ENCODE measurements around the gene ATP5PO.
"Not testable (repeated sequence)": the region's sequence is repeated elsewhere in the genome, so short reads cannot be mapped to it uniquely, and the experiment has no call there.

The ATP5PO gene

GRCh38 chr21:33931052-33931798 is 15.6 kb upstream of the ATP5PO start:
- not testable (repeated sequence) for H3K4me3 ChIP-seq (ENCODE audit: low read length); H2BK120ac ChIP-seq (ENCODE audit: low read depth, low read length); H3K36me3 ChIP-seq (ENCODE audit: control insufficient read depth, insufficient read depth, low read length); H3K79me1 ChIP-seq (ENCODE audit: low read length); H3K27ac ChIP-seq (ENCODE audit: low read depth, low read length); H3K27me3 ChIP-seq (ENCODE audit: insufficient read depth, low read length, poor library complexity); H4K8ac ChIP-seq (ENCODE audit: low read depth, low read length); H2AK5ac ChIP-seq (ENCODE audit: low read length); H3K4me1 ChIP-seq (ENCODE audit: control insufficient read depth, low read depth, low read length); H2BK15ac ChIP-seq (replicated peaks; ENCODE audit: low read depth); H3K23ac ChIP-seq (ENCODE audit: low read length); H3K79me2 ChIP-seq (ENCODE audit: control insufficient read depth, insufficient read depth, low read length)
- peak overlapping the region; percentile 92 for H4K5ac ChIP-seq (ENCODE audit: low read length)
- peak overlapping the region; percentile 78 for H3K4ac ChIP-seq (ENCODE audit: low read depth, low read length)
- peak overlapping the region; percentile 68 for H3K9ac ChIP-seq (ENCODE audit: low read length)
- peak overlapping the region; percentile 33 for H3K18ac ChIP-seq (ENCODE audit: low read length)
- WGBS (ENCODE audit: extremely low coverage, insufficient coverage, low lambda C conversion rate): no CpG with 5 or more reads among the region's 34 CpGs
- DNase-seq: peak; percentile 33
- H2BK5ac ChIP-seq (ENCODE audit: low read length): peak overlapping the region; percentile 69
- H3K4me2 ChIP-seq (ENCODE audit: low read length): peak overlapping the region; percentile 67
- peak overlapping the region; percentile 81 for H3K56ac ChIP-seq (ENCODE audit: low read length)

- not testable (repeated sequence) for H3K4me3 ChIP-seq (ENCODE audit: low read length); H3K23ac ChIP-seq (ENCODE audit: low read length); H3K27ac ChIP-seq (ENCODE audit: low read depth, low read length); H3K9ac ChIP-seq (ENCODE audit: low read length); H3K79me1 ChIP-seq (ENCODE audit: low read length); H3K36me3 ChIP-seq (ENCODE audit: control insufficient read depth, insufficient read depth, low read length); H3K79me2 ChIP-seq (ENCODE audit: control insufficient read depth, insufficient read depth, low read length); H3K4me2 ChIP-seq (ENCODE audit: low read length); H2AK5ac ChIP-seq (ENCODE audit: low read length); H2BK15ac ChIP-seq (replicated peaks; ENCODE audit: low read depth); H2BK120ac ChIP-seq (ENCODE audit: low read depth, low read length); DNase-seq; H3K4ac ChIP-seq (ENCODE audit: low read depth, low read length); H3K18ac ChIP-seq (ENCODE audit: low read length); H3K27me3 ChIP-seq (ENCODE audit: insufficient read depth, low read length, poor library complexity); H2BK5ac ChIP-seq (ENCODE audit: low read length); H3K4me1 ChIP-seq (ENCODE audit: control insufficient read depth, low read depth, low read length); H3K56ac ChIP-seq (ENCODE audit: low read length); H4K8ac ChIP-seq (ENCODE audit: low read depth, low read length); H4K5ac ChIP-seq (ENCODE audit: low read length)
- WGBS (ENCODE audit: extremely low coverage, insufficient coverage, low lambda C conversion rate): no CpG with 5 or more reads among the region's 2 CpGs
Measured at GRCh38 chr21:33926248-33926647, 10.6 kb upstream of the ATP5PO start.

- H3K79me2 ChIP-seq (ENCODE audit: control insufficient read depth, insufficient read depth, low read length): no peaks in the 10 kb centered on the region
- peak; percentile 39 for DNase-seq
- H3K18ac ChIP-seq (ENCODE audit: low read length): no peak overlapping the region
- H2BK15ac ChIP-seq (replicated peaks; ENCODE audit: low read depth): no peak overlapping the region
- H2BK120ac ChIP-seq (ENCODE audit: low read depth, low read length): no peak overlapping the region
- no peak overlapping the region for H3K4me3 ChIP-seq (ENCODE audit: low read length)
- no peak overlapping the region for H3K27ac ChIP-seq (ENCODE audit: low read depth, low read length)
- no peaks in the 10 kb centered on the region for H3K27me3 ChIP-seq (ENCODE audit: insufficient read depth, low read length, poor library complexity)
- H3K4me1 ChIP-seq (ENCODE audit: control insufficient read depth, low read depth, low read length): no peaks in the 10 kb centered on the region
- H3K23ac ChIP-seq (ENCODE audit: low read length): no peak overlapping the region
- no peak overlapping the region for H2AK5ac ChIP-seq (ENCODE audit: low read length)
- no peaks in the 10 kb centered on the region for H3K36me3 ChIP-seq (ENCODE audit: control insufficient read depth, insufficient read depth, low read length)
- WGBS (ENCODE audit: extremely low coverage, insufficient coverage, low lambda C conversion rate): no CpG with 5 or more reads among the region's 3 CpGs
- H3K4me2 ChIP-seq (ENCODE audit: low read length): no peak overlapping the region
- no peak overlapping the region for H3K9ac ChIP-seq (ENCODE audit: low read length)
- no peak overlapping the region for H4K5ac ChIP-seq (ENCODE audit: low read length)
- no peak overlapping the region for H4K8ac ChIP-seq (ENCODE audit: low read depth, low read length)
- H3K4ac ChIP-seq (ENCODE audit: low read depth, low read length): no peak overlapping the region
- H2BK5ac ChIP-seq (ENCODE audit: low read length): no peak overlapping the region
- H3K79me1 ChIP-seq (ENCODE audit: low read length): no peaks in the 10 kb centered on the region
- no peak overlapping the region for H3K56ac ChIP-seq (ENCODE audit: low read length)
Measured at GRCh38 chr21:33924766-33925100, 9.1 kb upstream of the ATP5PO start.

GRCh38 chr21:33924079-33924765 is 8.6 kb upstream of the ATP5PO start:
- Histone ChIP-seq H3K4me3 (ENCODE audit: low read length) (no peak overlapping the region), H4K8ac (ENCODE audit: low read depth, low read length) (no peak overlapping the region), H3K4me1 (ENCODE audit: control insufficient read depth, low read depth, low read length) (no peaks in the 10 kb centered on the region), H3K4ac (ENCODE audit: low read depth, low read length) (peak overlapping the region; percentile 90), H3K36me3 (ENCODE audit: control insufficient read depth, insufficient read depth, low read length) (no peaks in the 10 kb centered on the region), H4K5ac (ENCODE audit: low read length) (no peak overlapping the region), H2BK120ac (ENCODE audit: low read depth, low read length) (no peak overlapping the region), H3K27me3 (ENCODE audit: insufficient read depth, low read length, poor library complexity) (no peaks in the 10 kb centered on the region), H2BK15ac (replicated peaks; ENCODE audit: low read depth) (no peak overlapping the region), H3K4me2 (ENCODE audit: low read length) (no peak overlapping the region), H3K56ac (ENCODE audit: low read length) (peak overlapping the region; percentile 44), H3K23ac (ENCODE audit: low read length) (no peak overlapping the region), H2BK5ac (ENCODE audit: low read length) (no peak overlapping the region), H3K79me1 (ENCODE audit: low read length) (no peaks in the 10 kb centered on the region), H3K79me2 (ENCODE audit: control insufficient read depth, insufficient read depth, low read length) (no peaks in the 10 kb centered on the region), H3K9ac (ENCODE audit: low read length) (no peak overlapping the region), H3K18ac (ENCODE audit: low read length) (peak overlapping the region; percentile 70), H3K27ac (ENCODE audit: low read depth, low read length) (no peak overlapping the region), H2AK5ac (ENCODE audit: low read length) (no peak overlapping the region)
- WGBS (ENCODE audit: extremely low coverage, insufficient coverage, low lambda C conversion rate): no CpG with 5 or more reads among the region's 13 CpGs
- DNase-seq: peak; percentile 88

GRCh38 chr21:33917421-33917820 is 1.8 kb upstream of the ATP5PO start:
- H4K8ac ChIP-seq (ENCODE audit: low read depth, low read length): no peak overlapping the region
- no peaks in the 10 kb centered on the region for H3K4me1 ChIP-seq (ENCODE audit: control insufficient read depth, low read depth, low read length)
- H2BK5ac ChIP-seq (ENCODE audit: low read length): no peak overlapping the region
- no peak for DNase-seq
- H3K27me3 ChIP-seq (ENCODE audit: insufficient read depth, low read length, poor library complexity): no peaks in the 10 kb centered on the region
- no peak overlapping the region for H3K4ac ChIP-seq (ENCODE audit: low read depth, low read length)
- no peak overlapping the region for H3K9ac ChIP-seq (ENCODE audit: low read length)
- no peaks in the 10 kb centered on the region for H3K36me3 ChIP-seq (ENCODE audit: control insufficient read depth, insufficient read depth, low read length)
- no peak overlapping the region for H2BK15ac ChIP-seq (replicated peaks; ENCODE audit: low read depth)
- no peak overlapping the region for H3K23ac ChIP-seq (ENCODE audit: low read length)
- WGBS (ENCODE audit: extremely low coverage, insufficient coverage, low lambda C conversion rate): no CpG with 5 or more reads among the region's 4 CpGs
- no peak overlapping the region for H2AK5ac ChIP-seq (ENCODE audit: low read length)
- no peak overlapping the region for H2BK120ac ChIP-seq (ENCODE audit: low read depth, low read length)
- no peak overlapping the region for H3K4me2 ChIP-seq (ENCODE audit: low read length)
- H3K79me1 ChIP-seq (ENCODE audit: low read length): peaks cover 8% of the 10 kb centered on the region
- no peak overlapping the region for H4K5ac ChIP-seq (ENCODE audit: low read length)
- H3K79me2 ChIP-seq (ENCODE audit: control insufficient read depth, insufficient read depth, low read length): peaks cover 14% of the 10 kb centered on the region
- no peak overlapping the region for H3K27ac ChIP-seq (ENCODE audit: low read depth, low read length)
- H3K18ac ChIP-seq (ENCODE audit: low read length): no peak overlapping the region
- no peak overlapping the region for H3K4me3 ChIP-seq (ENCODE audit: low read length)
- H3K56ac ChIP-seq (ENCODE audit: low read length): no peak overlapping the region

Measured in mesendoderm (in vitro differentiated cells).